Stimulated activated CD8-positive, alpha-beta memory T cell treated with anti-CD3 and anti-CD28 coated beads, Interleukin-15, amount 100 ng/mL, for 4 hours (primary cell): Measurements from ENCODE around the gene PHKG2.

Source experiments
- DNase-seq, 2 donors: peaks; one replicate each; pipeline ENCODE4 v3.0.0-alpha.2; 2020; ENCODE audit warnings: low read depth in 2 of 2

The PHKG2 gene

DNA sequence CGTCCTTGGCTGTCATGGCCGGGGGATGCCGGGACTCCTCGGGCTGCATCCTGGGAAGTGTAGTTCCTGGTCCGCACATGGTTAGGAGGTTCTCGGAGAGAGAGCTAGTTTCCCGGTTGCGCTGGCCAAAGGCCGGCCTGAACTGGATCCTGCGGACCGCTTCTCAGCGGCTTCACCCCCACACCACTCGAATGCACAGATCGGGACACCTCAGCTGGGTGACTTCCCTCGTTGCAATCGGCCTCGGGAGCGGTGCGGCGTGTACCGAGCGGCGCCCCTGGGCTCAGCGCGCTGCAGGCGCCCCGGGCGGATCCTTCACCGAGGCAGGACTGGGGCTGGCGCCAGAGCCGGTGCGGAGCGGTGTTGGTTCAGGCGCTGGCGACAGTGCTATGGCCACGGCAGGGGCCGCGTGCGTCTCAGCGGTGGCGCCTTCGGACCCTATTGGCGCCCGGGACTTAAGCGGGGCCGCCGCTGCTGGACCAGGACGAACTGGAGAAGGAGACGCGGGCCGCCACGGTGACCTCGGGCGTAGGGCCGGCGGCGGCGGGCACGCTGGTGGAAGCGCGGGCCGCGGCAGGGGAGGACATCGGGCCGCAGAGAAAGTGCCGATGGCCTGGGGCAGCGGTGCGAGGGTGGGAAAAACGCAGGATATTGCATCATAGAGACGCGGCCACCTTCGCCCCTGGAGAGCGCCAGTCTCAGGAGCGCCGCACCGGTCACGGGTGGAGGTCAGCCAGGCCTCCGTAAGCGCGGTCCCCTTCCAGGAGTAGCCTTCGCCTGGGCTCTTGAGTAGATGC is 27.4 kb downstream of the PHKG2 start:
- DNase-seq: peak in 1 of 2 donors; percentile 31

DNA sequence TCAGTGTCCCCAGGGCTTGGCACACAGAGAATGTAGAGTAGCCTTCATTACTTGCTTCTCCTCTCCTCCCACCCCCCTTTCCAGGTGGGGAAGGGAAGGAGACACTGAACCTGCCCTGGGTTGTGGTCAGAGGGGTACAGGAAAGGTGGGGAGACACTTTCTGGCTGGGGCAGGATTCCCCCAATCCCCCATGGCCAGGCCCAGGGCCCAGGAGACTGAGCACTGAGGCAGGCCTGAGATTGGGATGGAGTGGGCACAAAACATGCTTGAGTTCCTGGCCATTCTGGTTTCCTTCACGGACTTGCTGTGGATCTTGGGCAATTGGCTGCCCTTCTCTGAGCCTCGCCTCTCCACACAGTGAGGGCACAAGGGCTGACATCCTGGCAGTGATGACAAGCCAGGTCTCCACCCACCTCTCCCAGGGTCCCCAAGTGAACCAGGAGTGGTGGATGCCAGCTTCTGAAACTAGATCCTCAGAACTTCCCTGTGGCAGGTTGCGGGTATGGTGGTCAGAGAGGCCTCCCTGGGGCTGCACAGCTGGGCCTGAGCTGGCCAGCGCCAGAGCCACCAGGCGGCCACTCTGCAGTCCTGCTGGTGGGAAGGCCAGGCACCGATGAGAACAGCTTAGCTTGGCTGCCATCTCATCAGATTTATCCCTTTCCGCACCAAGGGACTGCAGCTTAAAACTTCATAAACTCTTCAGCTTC is 29.5 kb downstream of the PHKG2 start:
- no peak for DNase-seq

DNA sequence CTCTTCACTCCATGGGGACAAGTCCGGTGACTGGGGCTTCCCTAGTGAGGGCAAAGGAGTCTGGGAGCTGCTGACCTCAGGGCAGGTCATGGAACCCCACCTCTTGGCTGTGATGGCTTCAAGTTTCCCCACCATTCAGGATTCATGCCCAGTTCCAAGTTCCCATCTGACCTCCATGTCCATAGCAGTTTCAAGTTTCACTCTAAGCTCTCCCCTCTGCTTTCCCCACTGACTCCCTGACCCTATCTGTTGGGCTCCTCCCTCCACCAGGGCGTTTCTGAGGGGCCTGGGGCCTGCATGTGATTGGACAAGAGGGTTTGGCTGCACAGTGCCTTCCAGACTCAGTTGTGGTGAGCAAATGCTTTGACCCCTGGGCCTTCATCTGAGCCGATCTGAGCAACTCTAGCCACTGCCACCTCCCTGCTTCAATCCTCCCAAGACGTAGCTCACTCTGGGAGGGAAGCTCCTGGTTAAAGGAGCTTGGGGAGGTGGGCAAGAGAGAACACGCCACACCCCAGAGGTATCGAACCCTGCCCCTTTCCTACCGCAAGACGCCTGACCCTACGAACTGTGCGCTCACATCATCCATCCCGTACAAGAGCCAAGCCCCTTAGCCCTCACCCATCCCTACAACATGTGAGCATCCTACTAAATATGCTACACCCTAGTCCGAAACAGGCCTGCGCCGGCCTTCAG is 30.5 kb downstream of the PHKG2 start:
- no peak for DNase-seq

DNA sequence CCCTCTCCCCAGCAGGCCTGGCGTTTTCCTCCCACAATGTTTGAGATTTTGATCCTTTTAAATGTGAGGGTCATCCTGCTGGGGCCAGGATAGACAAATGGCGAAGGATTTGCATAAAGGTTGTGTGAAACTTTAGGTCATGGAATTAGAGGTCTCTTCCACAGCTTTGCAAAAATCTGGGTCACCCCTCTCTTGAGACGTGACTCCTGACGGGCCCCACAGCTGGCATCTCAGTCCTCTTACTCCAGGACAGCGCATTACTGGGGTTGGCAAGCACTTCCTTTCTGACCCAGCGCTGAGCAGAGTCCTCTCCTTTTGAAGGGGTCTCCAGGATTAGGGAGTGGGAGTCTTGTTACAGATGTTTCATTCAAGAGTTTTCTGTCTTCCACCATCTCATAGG is 31.4 kb downstream of the PHKG2 start:
- DNase-seq: no peak

DNA sequence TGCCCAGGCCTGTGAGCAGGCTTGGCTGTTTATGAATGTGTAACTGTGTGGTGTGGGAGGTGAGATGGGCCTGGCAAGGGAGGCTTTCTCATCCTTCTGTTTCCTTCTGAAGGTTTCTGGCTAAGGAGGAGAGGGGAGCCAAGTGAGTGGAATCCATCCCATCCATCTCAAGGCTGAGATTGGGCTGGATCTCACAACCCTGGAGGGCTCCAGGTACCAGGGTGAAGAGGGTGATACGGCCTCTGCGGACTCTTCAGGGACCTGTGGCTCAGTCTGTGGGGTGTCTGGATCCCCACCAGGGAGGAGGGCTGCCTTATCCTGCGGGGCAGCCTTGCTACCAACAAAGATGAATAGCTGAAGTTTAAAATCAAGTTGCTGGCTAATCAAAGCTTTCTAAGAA is 31.8 kb downstream of the PHKG2 start:
- no peak for DNase-seq

DNA sequence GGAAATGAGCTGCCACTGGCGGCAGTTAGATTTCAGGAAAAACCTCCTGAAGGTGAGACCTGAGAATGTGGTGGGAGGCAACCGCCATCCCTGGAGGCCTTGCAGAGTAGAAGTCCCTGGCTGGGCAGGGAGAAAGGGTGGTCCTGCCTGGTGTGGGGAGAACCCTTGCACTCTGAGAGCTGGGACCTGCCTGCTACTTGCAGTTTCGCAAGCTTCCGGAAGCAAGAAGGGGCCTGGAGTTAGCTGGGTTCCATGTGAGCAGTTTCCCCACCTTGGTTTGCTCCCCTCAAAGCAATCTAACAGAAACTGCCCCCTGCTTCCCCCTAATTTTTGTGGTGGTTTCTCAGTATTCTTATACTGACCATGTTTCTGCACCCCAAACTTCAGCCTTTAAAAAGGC is 32.3 kb downstream of the PHKG2 start:
- no peak for DNase-seq

DNA sequence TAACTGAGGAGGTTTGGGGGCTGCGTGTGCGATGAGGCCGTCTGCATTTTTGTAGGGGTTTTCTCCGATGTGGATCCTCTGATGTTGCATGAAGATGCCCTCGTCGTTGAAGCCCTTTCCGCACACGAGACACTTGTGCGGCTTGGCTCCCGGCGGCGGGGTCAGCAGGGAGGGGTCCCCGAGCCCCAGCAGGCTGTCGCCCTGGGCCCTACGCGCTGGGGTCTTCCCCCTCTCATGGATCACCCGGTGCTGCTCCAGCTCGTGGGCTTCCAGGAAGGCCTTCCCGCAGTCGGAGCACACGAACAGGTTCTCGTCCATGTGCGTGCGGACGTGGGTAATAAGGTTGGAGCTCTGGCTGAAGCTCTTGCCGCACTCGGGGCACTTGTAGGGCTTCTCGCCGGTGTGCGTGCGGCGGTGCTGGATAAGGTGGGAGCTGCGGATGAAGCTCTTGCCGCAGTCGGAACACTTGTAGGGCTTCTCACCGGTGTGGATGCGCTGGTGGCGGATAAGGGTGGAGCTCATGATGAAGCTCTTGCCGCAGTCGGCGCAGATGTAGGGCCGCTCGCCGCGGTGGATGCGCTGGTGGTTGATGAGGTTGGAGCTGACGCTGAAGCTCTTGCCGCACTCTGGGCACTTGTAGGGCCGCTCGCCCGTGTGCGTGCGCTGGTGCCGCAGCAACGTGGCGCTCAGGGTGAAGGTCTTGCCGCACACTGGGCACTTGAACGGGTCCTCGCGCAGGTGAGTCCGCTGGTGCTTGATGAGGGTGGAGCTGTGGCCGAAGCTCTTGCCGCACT is 34.5 kb downstream of the PHKG2 start:
- DNase-seq: no peak

DNA sequence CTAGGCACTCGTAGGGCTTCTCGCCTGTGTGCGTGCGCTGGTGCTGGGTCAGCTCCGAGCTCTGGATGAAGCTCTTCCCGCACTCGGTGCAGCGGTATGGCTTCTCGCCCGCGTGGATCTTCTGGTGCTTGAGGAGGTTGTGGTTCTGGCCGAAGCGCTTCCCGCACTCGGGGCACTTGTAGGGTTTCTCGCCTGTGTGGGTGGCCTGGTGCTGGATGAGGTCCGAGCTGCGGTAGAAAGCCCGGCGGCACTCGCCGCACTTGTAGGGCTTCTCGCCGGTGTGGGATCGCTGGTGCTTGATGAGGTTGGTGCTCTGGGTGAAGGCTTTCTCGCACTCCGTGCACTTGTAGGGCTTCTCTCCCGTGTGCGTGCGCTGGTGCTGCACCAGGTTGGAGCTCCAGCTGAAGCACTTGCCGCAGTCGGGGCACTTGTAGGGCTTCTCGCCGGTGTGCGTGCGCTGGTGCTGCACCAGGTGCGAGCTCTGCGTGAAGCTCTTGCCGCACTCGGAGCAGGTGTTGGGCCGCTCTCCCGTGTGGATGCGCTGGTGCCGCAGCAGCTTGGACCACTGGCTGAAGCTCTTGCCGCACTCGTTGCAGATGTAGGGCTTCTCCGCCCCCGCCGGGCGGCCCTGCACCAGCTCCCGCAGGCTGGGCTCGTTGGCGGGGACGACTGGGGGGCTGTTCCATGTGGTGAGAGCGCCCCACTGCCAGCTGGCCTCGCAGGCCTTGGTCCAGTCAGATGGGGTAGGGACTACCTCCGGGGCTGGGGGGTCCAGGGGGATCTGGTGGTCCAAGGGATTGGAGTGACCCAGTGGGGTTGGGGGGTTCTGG is 35.3 kb downstream of the PHKG2 start:
- no peak for DNase-seq

DNA sequence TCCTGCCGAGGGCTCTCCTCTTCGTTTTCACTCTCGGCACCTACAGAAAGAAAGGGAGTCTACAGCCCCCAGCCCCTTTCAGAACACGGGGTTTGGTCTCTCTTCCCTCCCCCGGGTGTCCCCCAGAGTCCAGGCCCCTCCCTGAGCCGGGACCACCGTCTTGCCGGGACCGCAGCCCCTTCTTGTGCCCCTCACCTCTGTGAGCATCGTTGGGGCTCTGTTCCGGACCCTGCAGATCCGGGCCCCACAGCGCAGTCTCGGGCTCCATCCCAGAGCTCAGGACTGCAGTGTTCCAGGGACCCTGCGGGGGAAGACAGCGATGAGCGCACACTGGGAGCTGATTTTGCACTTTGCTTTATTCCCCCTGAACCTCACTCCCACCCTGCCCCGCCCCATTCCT is 36.0 kb downstream of the PHKG2 start:
- DNase-seq: no peak

DNA sequence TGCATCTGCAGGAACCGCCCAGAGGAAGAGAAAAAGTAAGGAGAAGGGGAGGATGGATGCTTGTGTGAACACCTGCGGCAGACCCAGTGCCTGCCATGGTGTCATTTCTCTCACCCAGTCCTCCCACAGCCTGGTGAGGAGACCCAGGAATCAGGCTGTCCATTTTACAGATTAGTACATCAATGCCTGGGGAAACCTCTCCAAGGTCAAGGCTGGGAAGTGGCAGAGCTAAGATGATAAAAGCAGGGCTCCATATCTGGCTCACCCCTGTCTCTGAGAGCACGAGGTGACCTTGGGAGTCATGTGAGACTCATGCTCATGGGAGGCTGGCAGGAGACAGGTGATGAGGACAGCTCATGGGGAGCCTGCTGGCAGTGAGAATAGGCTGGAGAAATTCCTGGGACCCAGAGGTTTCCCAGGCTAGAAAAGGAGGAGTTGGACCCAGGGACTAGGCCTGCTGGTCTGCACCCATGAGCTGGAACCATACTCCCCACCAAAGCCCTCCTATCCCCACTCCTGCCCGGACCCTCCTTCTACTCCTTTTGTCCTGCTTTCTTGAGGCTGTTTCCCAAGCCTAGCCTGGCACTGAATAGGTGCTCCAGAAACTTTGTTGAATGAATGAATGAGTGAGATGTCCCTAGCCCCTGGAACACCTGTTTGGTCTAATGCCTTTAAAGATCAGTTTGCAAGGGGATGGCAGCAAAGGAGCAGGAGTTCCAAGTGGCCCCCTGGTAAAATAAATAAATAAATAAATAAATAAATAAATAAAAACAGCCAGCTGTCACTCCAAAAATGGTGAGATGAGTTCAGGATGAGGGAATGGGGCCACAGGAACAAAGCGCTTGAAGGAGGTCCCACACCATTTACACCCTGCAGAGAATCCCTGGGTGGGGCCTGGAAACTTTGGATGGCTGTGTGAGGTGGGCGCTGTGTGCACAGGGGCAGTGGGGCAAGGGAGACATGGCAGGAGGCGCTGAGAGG is 37.2 kb downstream of the PHKG2 start:
- no peak for DNase-seq

DNA sequence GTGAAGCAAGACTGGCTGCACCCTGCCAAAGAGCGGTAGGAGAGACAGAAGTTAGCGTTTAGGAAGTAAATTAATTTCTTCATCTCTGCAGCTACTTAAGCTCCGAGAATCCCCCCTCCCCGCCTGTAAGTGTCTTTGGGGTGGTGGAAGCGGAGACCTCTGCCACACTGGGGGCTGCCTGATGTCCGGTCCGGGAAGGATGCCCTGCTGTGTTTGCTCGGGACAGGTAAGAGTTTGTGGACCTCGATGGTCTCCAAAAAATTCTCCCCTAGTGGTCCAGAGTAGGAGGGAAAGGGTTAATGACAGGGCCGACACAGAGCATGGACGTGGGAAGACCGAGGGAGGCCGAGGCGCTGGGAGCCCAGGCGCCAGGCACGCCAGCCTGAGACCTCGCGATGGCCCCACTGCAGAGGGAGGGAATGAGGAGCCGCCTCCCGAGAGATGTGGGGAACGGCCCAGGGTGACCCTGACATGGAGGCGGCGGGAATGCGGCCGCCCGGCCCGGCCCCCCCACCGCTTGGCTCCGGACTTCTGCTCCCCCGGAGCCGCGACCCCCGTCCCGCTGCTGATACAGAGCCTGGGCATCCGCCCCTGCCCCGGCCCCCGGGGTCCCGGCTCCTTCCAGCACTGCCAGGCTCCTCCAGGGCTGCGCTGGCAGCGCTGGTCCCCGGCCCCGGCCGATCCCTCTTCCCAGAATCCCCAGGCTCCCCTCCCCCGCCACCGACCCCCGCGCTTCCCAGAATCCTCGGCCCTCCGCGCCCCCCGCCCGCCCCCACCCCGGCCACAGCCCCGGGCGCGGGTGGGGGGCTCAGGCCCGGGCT is 38.1 kb downstream of the PHKG2 start:
- DNase-seq: no peak

DNA sequence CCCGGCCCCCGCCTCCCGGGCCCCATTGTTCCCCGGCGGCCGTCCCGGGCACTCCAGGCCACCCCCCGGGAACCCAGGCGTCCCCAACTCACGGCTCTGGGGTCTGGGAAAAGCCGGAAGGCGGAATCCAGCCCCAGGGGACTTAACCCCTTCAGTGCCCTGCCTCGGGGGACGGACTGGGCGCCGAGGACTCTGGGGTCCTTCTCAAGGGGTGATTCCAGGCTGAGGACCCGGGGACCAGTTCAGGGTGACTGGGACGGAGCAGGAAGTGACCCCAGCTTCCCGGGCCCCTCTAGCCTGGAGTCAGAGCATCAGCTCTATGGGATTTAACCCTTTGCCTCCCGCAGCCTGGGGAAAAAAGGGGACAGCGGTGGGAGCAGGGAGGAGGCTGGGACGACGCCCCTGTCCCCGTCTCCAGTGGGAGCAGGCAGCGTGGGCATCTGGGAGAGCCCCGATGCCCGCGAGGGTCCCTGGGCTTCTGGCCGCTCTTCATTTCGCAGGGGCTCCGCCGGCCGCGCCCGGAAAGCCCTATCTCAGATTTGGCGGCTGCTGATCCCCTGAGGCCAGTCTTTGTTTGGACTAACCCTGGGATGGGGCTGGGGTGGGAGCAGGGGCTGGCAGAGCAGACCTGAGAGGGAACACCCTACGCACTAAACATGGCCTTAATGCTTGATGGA is 38.8 kb downstream of the PHKG2 start, which contains the start of gene ZNF629:
TSS of gene ZNF629 (minus strand) at position 270 of the 677 bp plus-strand sequence. CDS start 2,723 bp downstream, outside the sequence.
- DNase-seq: no peak

DNA sequence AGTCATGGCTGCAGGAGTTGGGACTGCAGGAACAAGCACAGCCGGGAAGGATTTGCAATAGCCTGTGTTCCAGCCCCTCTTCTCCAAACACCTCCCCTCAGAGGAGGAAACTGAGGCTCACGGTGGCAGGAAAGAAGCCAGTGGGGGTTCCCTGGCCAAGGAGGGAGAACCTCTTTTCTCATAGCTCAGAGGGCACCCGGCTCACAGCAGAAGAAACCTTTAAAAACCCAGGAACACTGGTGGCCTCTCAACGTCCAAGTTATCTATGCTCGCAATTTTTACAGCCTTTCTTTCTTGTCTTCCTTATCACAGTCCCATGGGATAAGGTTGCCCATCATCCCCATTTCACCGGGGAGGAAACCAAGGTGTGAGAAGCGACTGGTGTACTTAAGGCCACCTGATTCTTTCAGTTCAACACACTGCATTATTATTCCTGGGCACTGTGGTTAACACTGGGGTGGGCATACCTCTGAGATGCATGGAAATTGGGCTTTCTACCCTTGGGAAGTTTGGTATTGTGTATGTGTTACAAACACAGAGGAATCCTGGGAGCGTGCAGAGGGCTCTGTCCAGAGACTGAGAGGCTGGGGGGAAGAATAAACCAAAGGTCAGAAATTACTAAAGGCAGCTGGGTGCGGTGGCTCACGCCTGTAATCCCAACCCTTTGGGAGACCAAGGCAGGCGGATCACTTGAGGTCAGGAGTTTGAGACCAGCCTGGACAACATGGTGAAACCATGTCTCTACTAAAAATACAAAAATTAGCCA is 39.6 kb downstream of the PHKG2 start:
- no peak for DNase-seq

DNA sequence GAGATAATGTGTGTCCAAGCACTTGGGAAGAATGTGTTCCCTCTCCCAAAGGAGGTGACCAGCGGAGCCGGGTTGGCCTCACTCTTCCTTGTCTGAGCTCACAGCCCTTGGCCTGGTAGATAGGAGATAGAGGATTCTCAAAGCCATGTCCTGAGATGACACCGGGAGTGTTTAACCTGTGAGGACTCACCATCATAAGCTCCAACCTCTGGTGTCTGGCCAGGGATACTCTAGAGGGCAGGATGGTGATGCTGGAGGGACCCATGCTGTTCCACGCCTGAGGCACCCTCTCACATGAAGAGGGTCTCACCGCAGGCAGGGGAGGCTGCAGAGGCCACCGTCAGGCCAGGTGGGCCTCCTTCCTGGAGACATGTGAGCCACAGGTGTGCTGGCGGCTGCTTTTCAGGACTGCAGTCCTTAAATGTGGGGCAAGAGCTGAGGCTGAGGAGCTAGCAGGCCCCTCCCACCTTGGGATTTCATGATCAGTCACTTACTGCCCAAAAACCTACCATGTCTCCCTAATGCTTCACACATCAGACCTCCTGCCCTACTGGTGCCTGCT is 45.4 kb downstream of the PHKG2 start:
- DNase-seq: no peak

DNA sequence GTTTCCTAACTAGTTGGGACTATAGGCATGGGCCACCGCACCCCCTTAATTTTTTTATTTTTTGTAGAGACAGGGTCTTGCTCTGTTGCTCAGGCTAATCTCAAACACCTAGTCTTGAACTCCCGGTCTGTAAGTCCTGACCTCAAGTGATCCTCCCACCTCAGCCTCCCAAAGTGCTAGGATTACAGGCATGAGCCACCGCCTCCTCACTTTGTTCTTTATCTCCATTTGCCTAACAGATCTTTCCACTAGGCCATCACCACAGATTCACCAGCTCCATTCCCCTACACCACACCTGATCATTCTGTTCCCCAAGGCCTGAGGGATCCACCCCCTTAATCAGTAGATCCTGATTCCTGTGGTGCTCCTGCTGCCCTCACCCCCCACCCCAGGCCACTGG is 46.4 kb downstream of the PHKG2 start:
- DNase-seq: no peak

DNA sequence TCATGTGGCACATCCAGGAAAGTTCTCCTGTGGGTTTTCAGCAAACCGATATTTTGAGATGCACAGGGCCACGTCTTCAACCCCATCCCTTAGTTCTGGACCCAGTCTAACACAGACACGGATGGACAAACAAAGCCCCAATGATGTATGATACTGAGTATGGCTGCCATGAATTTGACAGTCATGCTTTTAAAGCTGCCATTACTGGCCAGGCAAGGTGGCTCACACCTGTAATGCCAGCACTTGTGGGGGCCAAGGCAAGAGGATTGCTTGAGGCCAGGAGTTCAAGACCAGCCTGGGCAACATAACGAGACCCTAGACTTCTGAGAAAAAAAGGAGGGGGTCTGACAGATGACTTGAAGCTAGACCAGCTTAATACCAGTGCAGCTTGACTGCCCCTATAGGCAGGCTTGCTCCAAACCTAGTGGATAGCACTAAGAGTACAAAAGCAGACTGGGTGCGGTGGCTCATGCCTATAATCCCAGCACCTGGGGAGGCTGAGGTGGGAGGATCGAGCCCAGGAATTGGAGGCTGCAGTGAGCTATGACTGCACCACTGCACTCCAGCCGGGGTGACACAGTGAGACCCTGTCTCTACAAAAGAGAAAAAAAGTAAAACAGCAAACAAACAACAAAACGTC is 49.6 kb downstream of the PHKG2 start:
- no peak for DNase-seq
